K562 (cell line): ENCODE results near the gene CRY2. TPM values are rescaled to one million over a fixed set of nuclear protein-coding genes. Genes with fewer than 3 reads are reported as not detected.
A peak's percentile ranks its signal among the peaks of the same experiment; 100 is the strongest.

ENCODE experiments used
- BRD4 ChIP-seq: fragments of 200-600 bp; sonication (generic); IDR thresholded peaks from 2 replicates; pipeline ENCODE4 v1.6.1; 2017; ENCODE audit warnings: inconsistent platforms
- DNMT1 ChIP-seq: fragments of 450-650 bp; IDR thresholded peaks from 2 replicates; pipeline ENCODE4 v1.6.1; 2016; ENCODE audit warnings: antibody characterized with exemption, mild to moderate bottlenecking
- EGR1 ChIP-seq: fragments of 450-650 bp; conservative IDR thresholded peaks from 2 replicates; pipeline ENCODE4 v1.6.1; 2017; ENCODE audit warnings: mild to moderate bottlenecking
- ELF1 ChIP-seq: fragments of 200-800 bp; sonication (Bioruptor generic); IDR thresholded peaks from 2 replicates; pipeline ENCODE4 v1.6.1; 2016; ENCODE audit warnings: missing genetic modification characterization, missing compliant biosample characterization
- FOSL1 ChIP-seq: fragments of 200-800 bp; sonication (Bioruptor generic); conservative IDR thresholded peaks from 2 replicates; pipeline ENCODE4 v1.6.1; 2016; ENCODE audit warnings: missing genetic modification characterization, missing compliant biosample characterization
- GTF2F1 ChIP-seq: IDR thresholded peaks from 2 replicates; pipeline ENCODE4 v1.6.1; 2011; ENCODE audit warnings: low read depth, low read length, improper control_type of control experiment
- MEF2A ChIP-seq: IDR thresholded peaks from 2 replicates; pipeline ENCODE4 v1.6.1; 2011; ENCODE audit warnings: low read depth, mild to moderate bottlenecking, low read length, moderate library complexity; ENCODE audit not compliant: control insufficient read depth
- MTA1 ChIP-seq: fragments of 450-650 bp; IDR thresholded peaks from 2 replicates; pipeline ENCODE4 v1.6.1; 2017; ENCODE audit warnings: borderline replicate concordance
- RBBP5 ChIP-seq: fragments of 200-600 bp; sonication (generic); IDR thresholded peaks from 2 replicates; pipeline ENCODE4 v1.6.1; 2012; ENCODE audit warnings: borderline replicate concordance, mild to moderate bottlenecking, low read length, control low read depth, inconsistent platforms; ENCODE audit not compliant: insufficient read depth, poor library complexity, severe bottlenecking
- RBM34 ChIP-seq: fragments of 200-400 bp; formaldehyde crosslinking; IDR thresholded peaks from 2 replicates; pipeline ENCODE4 v1.6.1; 2018; ENCODE audit warnings: low read length, borderline replicate concordance; ENCODE audit not compliant: insufficient read depth
- RFX7 ChIP-seq: fragments of 250-450 bp; sonication (Bioruptor Pico); IDR thresholded peaks from 2 replicates; pipeline ENCODE4 v1.5.1; 2021; ENCODE audit warnings: mild to moderate bottlenecking
- SIRT6 ChIP-seq: IDR thresholded peaks from one replicate; pipeline ENCODE4 v1.6.1; 2012; ENCODE audit warnings: low read depth, mild to moderate bottlenecking, control low read depth, inconsistent platforms, low read length, moderate library complexity
- SUPT5H ChIP-seq: fragments of 450-650 bp; IDR thresholded peaks from 2 replicates; pipeline ENCODE4 v1.6.1; 2016
- TEAD4 ChIP-seq, 2 experiments: sonication (generic) in 1 of 2; formaldehyde crosslinking in 1 of 2; IDR thresholded peaks; 2 replicates each; pipeline versions ENCODE4 v1.6.1 to v1.8.0; 2012 to 2022; ENCODE audit warnings: borderline replicate concordance in 1 of 2, inconsistent platforms in 1 of 2, low read length in 1 of 2, mild to moderate bottlenecking in 1 of 2, missing genetic modification reagents in 1 of 2
- U2AF2 ChIP-seq: fragments of 200-400 bp; formaldehyde crosslinking; optimal IDR thresholded peaks from 2 replicates; pipeline ENCODE3; 2017; ENCODE audit warnings: low read depth, mild to moderate bottlenecking, low read length
- ZNF184 ChIP-seq: sonication (generic); formaldehyde crosslinking; IDR thresholded peaks from 2 replicates; pipeline ENCODE4 v1.5.0; 2020; ENCODE audit warnings: missing genetic modification reagents
- polyA plus RNA-seq, 8 experiments: library from polyadenylated mRNA; depleted of rRNA in 4 of 8; stranded (reverse) in 5 of 8; unstranded in 3 of 8; fragments of >200 nt; fragmentation: Nextera tagmentation in 2 of 8; fragmentation: Illumina TruSeq in 1 of 8; extraction: Ambion mirVana in 2 of 8; extraction: Trizol in 1 of 8; gene quantifications; 2 replicates each; pipeline versions ENCODE4 v1.2.1 to v1.2.3, GENCODE V29; 2011 to 2014; ENCODE audit warnings: inconsistent platforms in 1 of 8, missing spikeins in 1 of 8
- total RNA-seq, 7 experiments: library from RNA; depleted of rRNA in 6 of 7; stranded (reverse); fragments of >200 nt in 6 of 7; fragmentation: Illumina TruSeq in 2 of 7; extraction: Trizol in 2 of 7; gene quantifications; 2 replicates each; pipeline versions ENCODE4 v1.2.1 to v1.2.3, GENCODE V29; 2011 to 2021; ENCODE audit warnings: low replicate concordance in 1 of 7
- TF ChIP-seq, protein P1 (sequence below): IDR thresholded peaks from 2 replicates; pipeline ENCODE4 v1.6.1; 2012; ENCODE audit warnings: low read depth, low read length, improper control_type of control experiment, borderline replicate concordance
- TF ChIP-seq, protein P2 (sequence below): fragments of 450-650 bp; conservative IDR thresholded peaks from 2 replicates; pipeline ENCODE4 v1.6.1; 2016; ENCODE audit warnings: missing genetic modification characterization, low read depth, mild to moderate bottlenecking, missing compliant biosample characterization, moderate library complexity
- TF ChIP-seq, protein P3 (sequence below): fragments of 450-650 bp; IDR thresholded peaks from 2 replicates; pipeline ENCODE4 v1.6.1; 2018; ENCODE audit not compliant: partially characterized antibody
- TF ChIP-seq, protein P4 (sequence below): sonication (generic); formaldehyde crosslinking; IDR thresholded peaks from 2 replicates; pipeline ENCODE4 v1.8.1; 2023; ENCODE audit warnings: mild to moderate bottlenecking, missing genetic modification reagents

CRY2 gene
- total and polyA plus RNA-seq, 9 of the 15 experiments (the other 6 are each of a cell fraction or from before 2014, with no cell fraction given), result 2.3 to 23.9 (median 14.8) TPM

DNA sequence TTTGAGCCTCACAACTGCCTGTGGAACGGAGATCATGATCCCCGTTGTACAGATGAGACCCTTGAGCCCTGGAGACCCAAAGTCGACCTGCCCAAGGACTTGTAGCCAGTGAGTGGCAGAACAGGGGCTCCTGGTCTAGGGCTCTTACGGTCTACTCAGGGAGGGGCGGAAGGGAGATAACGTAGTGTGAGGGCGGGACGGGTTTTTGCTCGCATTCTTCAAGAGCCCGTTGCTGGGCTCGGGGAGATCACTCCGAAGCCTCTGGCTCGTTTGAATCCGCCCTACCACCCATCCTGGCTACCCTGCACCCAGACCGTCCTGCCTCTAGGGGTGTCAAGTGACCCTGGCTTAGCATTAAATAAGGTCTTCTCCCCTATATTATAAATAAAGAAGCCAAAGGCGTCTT lies 639 bp downstream of the CRY2 start (continued):
- no peak for TF ChIP-seq SIRT6
- no peak for TF ChIP-seq MTA1
- no peak for TF ChIP-seq RBM34
- TF ChIP-seq BRD4, result no peak
- TF ChIP-seq, protein P1, sequence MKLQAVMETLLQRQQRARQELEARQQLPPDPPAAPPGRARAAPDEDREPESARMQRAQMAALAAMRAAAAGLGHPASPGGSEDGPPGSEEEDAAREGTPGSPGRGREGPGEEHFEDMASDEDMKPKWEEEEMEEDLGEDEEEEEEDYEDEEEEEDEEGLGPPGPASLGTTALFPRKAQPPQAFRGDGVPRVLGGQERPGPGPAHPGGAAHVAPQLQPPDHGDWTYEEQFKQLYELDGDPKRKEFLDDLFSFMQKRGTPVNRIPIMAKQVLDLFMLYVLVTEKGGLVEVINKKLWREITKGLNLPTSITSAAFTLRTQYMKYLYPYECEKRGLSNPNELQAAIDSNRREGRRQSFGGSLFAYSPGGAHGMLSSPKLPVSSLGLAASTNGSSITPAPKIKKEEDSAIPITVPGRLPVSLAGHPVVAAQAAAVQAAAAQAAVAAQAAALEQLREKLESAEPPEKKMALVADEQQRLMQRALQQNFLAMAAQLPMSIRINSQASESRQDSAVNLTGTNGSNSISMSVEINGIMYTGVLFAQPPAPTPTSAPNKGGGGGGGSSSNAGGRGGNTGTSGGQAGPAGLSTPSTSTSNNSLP, result no peak
- no peak for TF ChIP-seq RFX7 (CRISPR knock-in tag)
- no peak for TF ChIP-seq U2AF2
- no peak for TF ChIP-seq ELF1 (tag)
- TF ChIP-seq MEF2A, result no peak
- peak; percentile 5 for TF ChIP-seq RBBP5
- no peak for TF ChIP-seq ZNF184 (CRISPR knock-in tag)
- TF ChIP-seq, protein P2, sequence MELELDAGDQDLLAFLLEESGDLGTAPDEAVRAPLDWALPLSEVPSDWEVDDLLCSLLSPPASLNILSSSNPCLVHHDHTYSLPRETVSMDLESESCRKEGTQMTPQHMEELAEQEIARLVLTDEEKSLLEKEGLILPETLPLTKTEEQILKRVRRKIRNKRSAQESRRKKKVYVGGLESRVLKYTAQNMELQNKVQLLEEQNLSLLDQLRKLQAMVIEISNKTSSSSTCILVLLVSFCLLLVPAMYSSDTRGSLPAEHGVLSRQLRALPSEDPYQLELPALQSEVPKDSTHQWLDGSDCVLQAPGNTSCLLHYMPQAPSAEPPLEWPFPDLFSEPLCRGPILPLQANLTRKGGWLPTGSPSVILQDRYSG (tag), result no peak
- 0 out of 2 replicates have a peak, but pooled peaks have one; percentile 9 for TF ChIP-seq TEAD4 (IDR thresholded peaks at IDR 0.05; ENCODE audit: low read length)
- TF ChIP-seq TEAD4 (CRISPR knock-in tag; IDR thresholded peaks at IDR 0.05; ENCODE audit: borderline replicate concordance), result no peak
- 0 out of 2 replicates have a peak, but pooled peaks have one; percentile 58 for TF ChIP-seq SUPT5H
- TF ChIP-seq, protein P3, sequence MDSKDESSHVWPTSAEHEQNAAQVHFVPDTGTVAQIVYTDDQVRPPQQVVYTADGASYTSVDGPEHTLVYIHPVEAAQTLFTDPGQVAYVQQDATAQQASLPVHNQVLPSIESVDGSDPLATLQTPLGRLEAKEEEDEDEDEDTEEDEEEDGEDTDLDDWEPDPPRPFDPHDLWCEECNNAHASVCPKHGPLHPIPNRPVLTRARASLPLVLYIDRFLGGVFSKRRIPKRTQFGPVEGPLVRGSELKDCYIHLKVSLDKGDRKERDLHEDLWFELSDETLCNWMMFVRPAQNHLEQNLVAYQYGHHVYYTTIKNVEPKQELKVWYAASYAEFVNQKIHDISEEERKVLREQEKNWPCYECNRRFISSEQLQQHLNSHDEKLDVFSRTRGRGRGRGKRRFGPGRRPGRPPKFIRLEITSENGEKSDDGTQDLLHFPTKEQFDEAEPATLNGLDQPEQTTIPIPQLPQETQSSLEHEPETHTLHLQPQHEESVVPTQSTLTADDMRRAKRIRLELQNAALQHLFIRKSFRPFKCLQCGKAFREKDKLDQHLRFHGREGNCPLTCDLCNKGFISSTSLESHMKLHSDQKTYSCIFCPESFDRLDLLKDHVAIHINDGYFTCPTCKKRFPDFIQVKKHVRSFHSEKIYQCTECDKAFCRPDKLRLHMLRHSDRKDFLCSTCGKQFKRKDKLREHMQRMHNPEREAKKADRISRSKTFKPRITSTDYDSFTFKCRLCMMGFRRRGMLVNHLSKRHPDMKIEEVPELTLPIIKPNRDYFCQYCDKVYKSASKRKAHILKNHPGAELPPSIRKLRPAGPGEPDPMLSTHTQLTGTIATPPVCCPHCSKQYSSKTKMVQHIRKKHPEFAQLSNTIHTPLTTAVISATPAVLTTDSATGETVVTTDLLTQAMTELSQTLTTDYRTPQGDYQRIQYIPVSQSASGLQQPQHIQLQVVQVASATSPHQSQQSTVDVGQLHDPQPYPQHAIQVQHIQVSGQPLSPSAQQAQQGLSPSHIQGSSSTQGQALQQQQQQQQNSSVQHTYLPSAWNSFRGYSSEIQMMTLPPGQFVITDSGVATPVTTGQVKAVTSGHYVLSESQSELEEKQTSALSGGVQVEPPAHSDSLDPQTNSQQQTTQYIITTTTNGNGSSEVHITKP, result no peak
- no peak for TF ChIP-seq DNMT1
- peak; percentile 74; the same call in 1 of the 2 replicates for TF ChIP-seq GTF2F1
- no peak for TF ChIP-seq FOSL1
- TF ChIP-seq, protein P4, sequence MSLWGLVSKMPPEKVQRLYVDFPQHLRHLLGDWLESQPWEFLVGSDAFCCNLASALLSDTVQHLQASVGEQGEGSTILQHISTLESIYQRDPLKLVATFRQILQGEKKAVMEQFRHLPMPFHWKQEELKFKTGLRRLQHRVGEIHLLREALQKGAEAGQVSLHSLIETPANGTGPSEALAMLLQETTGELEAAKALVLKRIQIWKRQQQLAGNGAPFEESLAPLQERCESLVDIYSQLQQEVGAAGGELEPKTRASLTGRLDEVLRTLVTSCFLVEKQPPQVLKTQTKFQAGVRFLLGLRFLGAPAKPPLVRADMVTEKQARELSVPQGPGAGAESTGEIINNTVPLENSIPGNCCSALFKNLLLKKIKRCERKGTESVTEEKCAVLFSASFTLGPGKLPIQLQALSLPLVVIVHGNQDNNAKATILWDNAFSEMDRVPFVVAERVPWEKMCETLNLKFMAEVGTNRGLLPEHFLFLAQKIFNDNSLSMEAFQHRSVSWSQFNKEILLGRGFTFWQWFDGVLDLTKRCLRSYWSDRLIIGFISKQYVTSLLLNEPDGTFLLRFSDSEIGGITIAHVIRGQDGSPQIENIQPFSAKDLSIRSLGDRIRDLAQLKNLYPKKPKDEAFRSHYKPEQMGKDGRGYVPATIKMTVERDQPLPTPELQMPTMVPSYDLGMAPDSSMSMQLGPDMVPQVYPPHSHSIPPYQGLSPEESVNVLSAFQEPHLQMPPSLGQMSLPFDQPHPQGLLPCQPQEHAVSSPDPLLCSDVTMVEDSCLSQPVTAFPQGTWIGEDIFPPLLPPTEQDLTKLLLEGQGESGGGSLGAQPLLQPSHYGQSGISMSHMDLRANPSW (CRISPR knock-in tag), result no peak
- peak; percentile 20; the same call in 1 of the 2 replicates for TF ChIP-seq EGR1
